HCT116 (cell line): ENCODE measurements around the gene RHOG. TPM values are rescaled to one million over a fixed set of nuclear protein-coding genes. Genes with fewer than 3 reads are reported as not detected.
A peak's percentile ranks its signal among the peaks of the same experiment; 100 is the strongest.

Experiments
- ATAC-seq: fragments of 200-7000 bp; cut with Tn5 transposase; 2 replicates; pipeline ENCODE4 v1.9.1; 2020; ENCODE audit warnings: mild to moderate bottlenecking, moderate library complexity
- BruUV-seq: library from RNA; stranded (reverse); fragments of 400-500 nt; replicated peaks from 2 replicates; lab custom pipeline; 2021; lab: Mats Ljungman, UMichigan
- CTCF ChIA-PET: fragments of 300-600 bp; sonication (Branson Sonifier 250); formaldehyde crosslinking; loops from one replicate; lab custom pipeline; 2021; ENCODE audit warnings: antibody characterized with exemption; lab: Charles Lee
- POLR2A ChIA-PET: fragments of 300-600, 350-600 bp; sonication (Branson Sonifier 250); formaldehyde crosslinking; loops from one replicate; lab custom pipeline; 2021; ENCODE audit warnings: antibody characterized with exemption; lab: Charles Lee
- RAD21 ChIA-PET, 2 experiments: fragments of 300-600 bp; sonication (Branson Sonifier 250); formaldehyde crosslinking; loops; one replicate each; lab custom pipeline; 2023; ENCODE audit warnings: low total read pairs in 2 of 2; ENCODE audit not compliant: uncharacterized antibody in 2 of 2, unreplicated experiment in 2 of 2, low non-redundant PET in 1 of 2; lab: Charles Lee
- DNase-seq: peaks from one replicate; pipeline ENCODE4 v3.0.0-alpha.2; 2010; ENCODE audit warnings: low read depth, low spot score
- H2AFZ ChIP-seq: fragments of 200-600 bp; shearing (Covaris generic), sonication (generic); 2 replicates; pipeline ENCODE4 v1.6.1; 2017; ENCODE audit warnings: low read depth, mixed run types, mixed read lengths, antibody characterized with exemption, low read length; ENCODE audit not compliant: poor library complexity, severe bottlenecking
- H3K27ac ChIP-seq: 2 replicates; pipeline ENCODE4 v1.5.1; 2012; ENCODE audit warnings: low read depth, low read length
- H3K27me3 ChIP-seq: fragments of 200-600 bp; sonication (generic); 2 replicates; pipeline ENCODE4 v1.6.1; 2016; ENCODE audit warnings: mixed run types, low read length, mixed read lengths; ENCODE audit not compliant: insufficient read depth
- H3K36me3 ChIP-seq, 2 experiments: fragments of 200-500 bp in 1 of 2; fragments of 200-600 bp in 1 of 2; sonication (Bioruptor generic) in 1 of 2; sonication (generic) in 1 of 2; 2 replicates each; pipeline versions ENCODE4 v1.5.1 to v1.6.1; 2014 to 2016; ENCODE audit warnings: low read length in 2 of 2, inconsistent platforms in 1 of 2, mixed read lengths in 1 of 2, mixed run types in 1 of 2; ENCODE audit not compliant: insufficient read depth in 2 of 2, control insufficient read depth in 1 of 2
- H3K4me1 ChIP-seq, 2 experiments: fragments of 200-600 bp in 1 of 2; sonication (generic) in 1 of 2; 2 replicates each; pipeline versions ENCODE4 v1.5.1 to v1.6.1; 2012 to 2017; ENCODE audit warnings: low read length in 2 of 2, inconsistent platforms in 1 of 2, mild to moderate bottlenecking in 1 of 2, mixed read lengths in 1 of 2, mixed run types in 1 of 2, moderate library complexity in 1 of 2; ENCODE audit not compliant: insufficient read depth in 2 of 2, control insufficient read depth in 1 of 2
- H3K4me2 ChIP-seq: fragments of 200-600 bp; sonication (generic); 2 replicates; pipeline ENCODE4 v1.6.1; 2017; ENCODE audit warnings: mixed run types, low read length, mixed read lengths
- H3K4me3 ChIP-seq, 2 experiments: fragments of 200-600 bp in 1 of 2; sonication (generic) in 1 of 2; replicated peaks in 1 of 2; 2 replicates each; pipeline ENCODE4 v1.5.1; 2011 to 2016; ENCODE audit warnings: low read length in 2 of 2, control low read depth in 1 of 2, low read depth in 1 of 2, mild to moderate bottlenecking in 1 of 2, mixed read lengths in 1 of 2, mixed run types in 1 of 2
- H3K79me2 ChIP-seq: fragments of 200-600 bp; sonication (generic); 2 replicates; pipeline ENCODE4 v1.6.1; 2017; ENCODE audit warnings: mild to moderate bottlenecking, mixed run types, low read length, moderate library complexity, mixed read lengths; ENCODE audit not compliant: insufficient read depth
- H3K9ac ChIP-seq: fragments of 200-600 bp; sonication (generic); 2 replicates; pipeline ENCODE4 v1.6.1; 2016; ENCODE audit warnings: low read length, mixed read lengths
- H3K9me2 ChIP-seq: fragments of 200-600 bp; sonication (generic), shearing (Covaris generic); 2 replicates; pipeline ENCODE4 v1.6.1; 2017; ENCODE audit warnings: mixed run types, mild to moderate bottlenecking, moderate library complexity; ENCODE audit not compliant: insufficient read depth
- H3K9me3 ChIP-seq, 2 experiments: fragments of 200-500 bp in 1 of 2; fragments of 200-600 bp in 1 of 2; sonication (Bioruptor generic) in 1 of 2; sonication (generic) in 1 of 2; 2 replicates each; pipeline ENCODE4 v1.6.1; 2014 to 2017; ENCODE audit warnings: low read length in 2 of 2, mixed read lengths in 2 of 2, inconsistent platforms in 1 of 2, low read depth in 1 of 2, mild to moderate bottlenecking in 1 of 2, mixed run types in 1 of 2, moderate library complexity in 1 of 2; ENCODE audit not compliant: control insufficient read depth in 1 of 2, insufficient read depth in 1 of 2
- H4K20me1 ChIP-seq: fragments of 200-600 bp; sonication (generic), shearing (Covaris generic); 2 replicates; pipeline ENCODE4 v1.6.1; 2017; ENCODE audit warnings: mixed run types, mild to moderate bottlenecking, moderate library complexity; ENCODE audit not compliant: insufficient read depth
- CBX3 ChIP-seq: IDR thresholded peaks from 2 replicates; pipeline ENCODE4 v1.6.1; 2012; ENCODE audit warnings: low read depth
- CEBPB ChIP-seq: IDR thresholded peaks from 2 replicates; pipeline ENCODE4 v1.6.1; 2012; ENCODE audit warnings: low read depth
- CTCF ChIP-seq, 3 experiments: fragments of 200-600 bp in 1 of 3; sonication (generic) in 1 of 3; IDR thresholded peaks in 2 of 3; conservative IDR thresholded peaks in 1 of 3; 2 replicates each; pipeline ENCODE4 v1.5.1; 2012 to 2017; ENCODE audit warnings: low read depth in 2 of 3, low read length in 2 of 3, antibody characterized with exemption in 1 of 3, borderline replicate concordance in 1 of 3, control low read depth in 1 of 3, mild to moderate bottlenecking in 1 of 3, mixed read lengths in 1 of 3, mixed run types in 1 of 3, moderate library complexity in 1 of 3; ENCODE audit not compliant: insufficient read depth in 1 of 3
- EZH2 ChIP-seq: fragments of 200-600 bp; sonication (generic); IDR thresholded peaks from 2 replicates; pipeline ENCODE4 v1.6.1; 2017; ENCODE audit warnings: antibody characterized with exemption, mixed run types
- JUND ChIP-seq: IDR thresholded peaks from 2 replicates; pipeline ENCODE4 v1.6.1; 2012
- MAX ChIP-seq: IDR thresholded peaks from 2 replicates; pipeline ENCODE4 v1.6.1; 2012
- POLR2AphosphoS5 ChIP-seq: IDR thresholded peaks from 2 replicates; pipeline ENCODE4 v1.6.1; 2011; ENCODE audit warnings: mild to moderate bottlenecking, low read depth, low read length, moderate library complexity
- RAD21 ChIP-seq: IDR thresholded peaks from 2 replicates; pipeline ENCODE4 v1.6.1; 2012; ENCODE audit warnings: low read depth, mild to moderate bottlenecking
- REST ChIP-seq: IDR thresholded peaks from 2 replicates; pipeline ENCODE4 v1.6.1; 2012; ENCODE audit warnings: low read depth
- SIN3A ChIP-seq: IDR thresholded peaks from 2 replicates; pipeline ENCODE4 v1.6.1; 2012; ENCODE audit warnings: low read depth
- YY1 ChIP-seq: IDR thresholded peaks from 2 replicates; pipeline ENCODE4 v1.6.1; 2011; ENCODE audit warnings: low read length, low read depth, moderate library complexity, mild to moderate bottlenecking; ENCODE audit not compliant: insufficient replicate concordance; ENCODE audit errors: extremely low read depth
- ZBTB33 ChIP-seq: IDR thresholded peaks from 2 replicates; pipeline ENCODE4 v1.6.1; 2011; ENCODE audit warnings: mild to moderate bottlenecking, low read length, moderate library complexity; ENCODE audit not compliant: insufficient replicate concordance; ENCODE audit errors: extremely low read depth
- ZNF274 ChIP-seq: fragments of 200-500 bp; sonication (Bioruptor generic); IDR thresholded peaks from 2 replicates; pipeline ENCODE4 v1.6.1; 2014; ENCODE audit warnings: mild to moderate bottlenecking, low read depth, low read length, inconsistent platforms
- intact Hi-C: fragments of 100-400 bp; cut with micrococcal nuclease; formaldehyde crosslinking; loops from 2 replicates; pipeline ENCODE4 v1.10.0; 2022
- total RNA-seq: library from RNA; stranded (reverse); gene quantifications from one replicate; pipeline ENCODE4 v1.2.1, GENCODE V29; 2021; ENCODE audit not compliant: unreplicated experiment

RHOG gene
- total RNA-seq, 1 experiment from 2014 or later = 49.1 TPM

- TF ChIP-seq ZBTB33 (no peak), JUND (no peak), ZNF274 (no peak), CEBPB (no peak), CTCF (IDR thresholded peaks at IDR 0.05 in 2 of 3, conservative IDR thresholded peaks at IDR 0.05 in 1 of 3; ENCODE audit: borderline replicate concordance in 1 of 3, insufficient read depth in 1 of 3, low read depth in 2 of 3, low read length in 2 of 3) (no peak), REST (no peak), CBX3 (no peak), YY1 (no peak), SIN3A (no peak), EZH2 (no peak), RAD21 (no peak), MAX (no peak), POLR2AphosphoS5 (no peak)
- no peaks in the 10 kb centered on the region for H3K79me2 ChIP-seq
- CTCF ChIA-PET = interaction anchor here (2.0 to 4.0 kb wide), 2 partner anchors 9 to 228 kb away, joined by 5 to 28 read pairs; partner anchors contain the start of gene STIM1
- no peak for DNase-seq
- H4K20me1 ChIP-seq = no peaks in the 10 kb centered on the region
- ATAC-seq = no peak
- H3K4me2 ChIP-seq = peak overlapping the region; percentile 26
- H3K4me1 ChIP-seq = peaks cover 6 to 25% of the 10 kb centered on the region in 2 experiments; a peak in 3 of 4 replicates
- no peak overlapping the region for H3K9ac ChIP-seq
- H3K36me3 ChIP-seq = no peaks in the 10 kb centered on the region
- intact Hi-C loops = no loop called here
- 0 out of 2 replicates have a peak, but pooled peaks cover 3% of the 10 kb centered on the region for H3K27me3 ChIP-seq
- no peaks in the 10 kb centered on the region for H3K9me3 ChIP-seq
- H2AFZ ChIP-seq = no peak overlapping the region
- RAD21 ChIA-PET = no interaction called here
- H3K9me2 ChIP-seq = no peaks in the 10 kb centered on the region
- no peak overlapping the region for H3K27ac ChIP-seq
- BruUV-seq = no TSS peak
- H3K4me3 ChIP-seq = no peak overlapping the region
- POLR2A ChIA-PET = no interaction called here
These were observed 4.9 kb upstream of the RHOG start for GRCh38 chr11:3845670-3846069.
